BJ (cell line): ENCODE data around the gene KRT82. TPM values are rescaled to one million over a fixed set of nuclear protein-coding genes. Genes with fewer than 3 reads are reported as not detected.

Experiments used
- CTCF ChIA-PET: fragments of 350-600 bp; formaldehyde crosslinking; extraction: SDS; loops from one replicate; lab custom pipeline; 2021; ENCODE audit warnings: antibody characterized with exemption, inconsistent platforms; lab: Yijun Ruan, JAX
- POLR2A ChIA-PET: fragments of 300-600 bp; sonication (Branson Sonifier 250); formaldehyde crosslinking; extraction: SDS; loops from one replicate; lab custom pipeline; 2021; ENCODE audit warnings: antibody characterized with exemption; lab: Charles Lee
- DNase-seq: peaks from one replicate; pipeline ENCODE4 v3.0.0-alpha.2; 2011; ENCODE audit warnings: low read depth
- H3K27me3 ChIP-seq: 2 replicates; pipeline ENCODE4 v1.6.0; 2011; ENCODE audit warnings: low read length; ENCODE audit not compliant: control insufficient read depth, insufficient read depth
- H3K36me3 ChIP-seq: 2 replicates; pipeline ENCODE4 v1.5.1; 2011; ENCODE audit warnings: low read length; ENCODE audit not compliant: control insufficient read depth, insufficient read depth
- H3K4me3 ChIP-seq: 2 replicates; pipeline ENCODE4 v1.5.1; 2011; ENCODE audit warnings: low read depth, mild to moderate bottlenecking, control low read depth, low read length
- polyA plus RNA-seq: library from polyadenylated mRNA; depleted of rRNA; stranded (reverse); fragments of >200 nt; gene quantifications from 2 replicates; pipeline ENCODE4 v1.2.3, GENCODE V29; 2011
- TF ChIP-seq, protein P1 (sequence below): IDR thresholded peaks from 2 replicates; pipeline ENCODE4 v1.5.1; 2011; ENCODE audit warnings: low read depth, mild to moderate bottlenecking, control low read depth, inconsistent platforms, low read length, moderate library complexity; ENCODE audit not compliant: insufficient read depth

KRT82 gene
- polyA plus RNA-seq, 1 experiment, result not detected

DNA sequence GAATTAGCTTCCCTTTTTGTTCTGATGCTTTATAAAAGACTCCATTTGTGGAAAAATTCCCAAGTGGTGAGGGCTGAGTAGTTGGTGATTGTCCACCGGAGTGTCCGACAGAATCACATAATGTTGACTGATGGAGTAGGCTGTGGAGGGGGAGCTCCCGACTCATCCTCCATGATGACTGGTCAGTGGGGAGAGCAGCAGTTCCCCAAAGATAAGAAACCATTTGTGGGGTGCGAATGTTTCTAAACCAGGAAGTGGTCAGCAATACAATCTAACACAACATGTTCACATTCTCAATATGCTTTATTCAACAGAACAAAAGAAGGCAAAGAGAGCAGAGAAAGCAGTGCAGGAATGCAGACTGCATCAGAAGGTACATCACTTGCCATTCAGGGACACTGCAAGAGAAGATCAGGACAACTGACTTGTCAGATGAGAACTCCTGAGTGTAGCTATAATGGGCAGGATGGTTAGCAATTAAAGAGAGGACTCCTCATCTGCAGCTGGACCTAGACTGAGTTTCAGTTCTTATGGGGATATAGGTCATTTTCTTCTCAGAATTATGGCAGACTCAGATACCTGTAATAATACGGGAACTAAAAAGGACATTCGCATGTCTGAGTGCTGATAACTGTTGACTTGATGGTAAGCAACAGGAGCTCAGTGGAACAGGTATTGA, 40.4 kb upstream of the KRT82 start:
- ChIA-PET CTCF (interaction anchor here (0.6 kb wide), 1 partner anchor 509 kb away, joined by 3 read pairs; no protein-coding TSS in a partner anchor), POLR2A (interaction anchor here (0.6 kb wide), 1 partner anchor 12 kb away, joined by 5 read pairs; no protein-coding TSS in a partner anchor)
- Histone ChIP-seq H3K27me3 (peaks cover 3% of the 10 kb centered on the region; the same call in 1 of the 2 replicates), H3K4me3 (no peak overlapping the region), H3K36me3 (no peaks in the 10 kb centered on the region)
- no peak for DNase-seq
- TF ChIP-seq, protein P1, sequence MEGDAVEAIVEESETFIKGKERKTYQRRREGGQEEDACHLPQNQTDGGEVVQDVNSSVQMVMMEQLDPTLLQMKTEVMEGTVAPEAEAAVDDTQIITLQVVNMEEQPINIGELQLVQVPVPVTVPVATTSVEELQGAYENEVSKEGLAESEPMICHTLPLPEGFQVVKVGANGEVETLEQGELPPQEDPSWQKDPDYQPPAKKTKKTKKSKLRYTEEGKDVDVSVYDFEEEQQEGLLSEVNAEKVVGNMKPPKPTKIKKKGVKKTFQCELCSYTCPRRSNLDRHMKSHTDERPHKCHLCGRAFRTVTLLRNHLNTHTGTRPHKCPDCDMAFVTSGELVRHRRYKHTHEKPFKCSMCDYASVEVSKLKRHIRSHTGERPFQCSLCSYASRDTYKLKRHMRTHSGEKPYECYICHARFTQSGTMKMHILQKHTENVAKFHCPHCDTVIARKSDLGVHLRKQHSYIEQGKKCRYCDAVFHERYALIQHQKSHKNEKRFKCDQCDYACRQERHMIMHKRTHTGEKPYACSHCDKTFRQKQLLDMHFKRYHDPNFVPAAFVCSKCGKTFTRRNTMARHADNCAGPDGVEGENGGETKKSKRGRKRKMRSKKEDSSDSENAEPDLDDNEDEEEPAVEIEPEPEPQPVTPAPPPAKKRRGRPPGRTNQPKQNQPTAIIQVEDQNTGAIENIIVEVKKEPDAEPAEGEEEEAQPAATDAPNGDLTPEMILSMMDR, result no peak

DNA sequence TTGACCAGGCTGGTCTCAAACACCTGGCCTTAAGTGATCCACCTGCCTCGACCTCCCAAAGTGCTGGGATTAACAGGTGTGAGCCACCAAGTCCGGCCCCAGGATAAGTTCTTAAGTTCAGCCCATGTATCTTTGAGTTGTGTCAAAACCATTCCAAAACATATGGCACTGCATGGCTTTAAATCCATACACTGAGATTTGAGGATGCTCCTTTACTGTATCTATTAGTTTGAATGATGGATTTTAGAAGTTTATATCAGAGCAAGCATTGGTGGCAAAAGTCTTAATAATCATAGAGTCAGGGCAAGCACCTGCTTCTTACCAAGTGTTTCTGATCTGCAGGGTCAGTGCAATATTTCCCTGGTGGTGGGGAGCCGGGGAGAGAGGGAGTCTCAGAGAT, 39.7 kb upstream of the KRT82 start:
- Histone ChIP-seq H3K36me3 (no peaks in the 10 kb centered on the region), H3K27me3 (peaks cover 3% of the 10 kb centered on the region; the same call in 1 of the 2 replicates), H3K4me3 (no peak overlapping the region)
- CTCF ChIA-PET, result no interaction called here
- TF ChIP-seq, protein P1, result no peak
- POLR2A ChIA-PET, result no interaction called here
- no peak for DNase-seq

DNA sequence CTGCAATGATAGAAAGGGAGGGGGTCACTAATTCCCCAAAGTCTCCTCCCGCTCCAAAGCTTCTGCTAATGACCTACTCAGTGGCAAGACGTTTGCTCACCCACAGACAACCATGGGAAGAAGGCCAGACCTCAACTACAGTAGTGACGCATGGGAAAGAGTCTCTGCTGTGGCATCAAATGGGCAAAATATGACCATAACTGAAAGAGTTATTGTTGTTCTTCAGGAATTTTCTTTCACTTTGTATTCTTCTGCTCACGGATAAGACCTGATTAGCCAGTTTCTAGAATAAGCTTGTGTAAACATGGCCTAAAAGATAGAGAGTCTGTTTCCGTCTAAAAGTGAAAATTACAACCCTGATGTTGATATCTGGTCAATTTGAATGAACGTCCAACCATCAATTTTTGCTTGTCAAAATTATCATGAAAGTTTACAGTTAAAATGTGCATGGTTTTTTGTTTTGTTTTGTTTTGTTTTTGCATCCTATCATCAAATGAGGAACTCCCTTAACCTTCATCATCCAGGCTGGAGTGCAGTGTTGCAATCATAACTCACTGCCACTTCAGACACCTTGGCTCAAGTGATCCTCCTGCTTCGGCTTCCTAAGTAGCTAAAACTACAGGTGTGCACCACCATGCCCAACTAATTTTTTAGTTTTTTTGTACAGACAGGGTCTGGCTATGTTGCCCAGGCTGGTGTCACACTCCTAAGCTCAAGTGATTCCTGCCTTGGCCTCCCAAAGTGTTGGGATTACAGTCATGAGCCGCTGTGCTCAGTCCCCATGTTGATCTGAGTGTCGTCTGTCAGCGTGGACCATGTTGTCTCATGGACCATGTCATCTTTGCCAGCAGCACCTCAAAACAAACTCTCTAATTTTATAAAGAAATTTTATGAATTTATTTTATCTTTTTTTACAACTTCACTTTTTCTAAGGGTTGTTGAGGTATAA, 38.8 kb upstream of the KRT82 start:
- H3K27me3 ChIP-seq, result peaks cover 3% of the 10 kb centered on the region; the same call in 1 of the 2 replicates
- POLR2A ChIA-PET, result no interaction called here
- no peak overlapping the region for H3K4me3 ChIP-seq
- CTCF ChIA-PET, result interaction anchor here (1.3 kb wide), 1 partner anchor 7 kb away, joined by 4 read pairs; the partner anchor contains the start of gene KRT6B
- DNase-seq, result no peak
- TF ChIP-seq, protein P1, result no peak
- no peaks in the 10 kb centered on the region for H3K36me3 ChIP-seq

DNA sequence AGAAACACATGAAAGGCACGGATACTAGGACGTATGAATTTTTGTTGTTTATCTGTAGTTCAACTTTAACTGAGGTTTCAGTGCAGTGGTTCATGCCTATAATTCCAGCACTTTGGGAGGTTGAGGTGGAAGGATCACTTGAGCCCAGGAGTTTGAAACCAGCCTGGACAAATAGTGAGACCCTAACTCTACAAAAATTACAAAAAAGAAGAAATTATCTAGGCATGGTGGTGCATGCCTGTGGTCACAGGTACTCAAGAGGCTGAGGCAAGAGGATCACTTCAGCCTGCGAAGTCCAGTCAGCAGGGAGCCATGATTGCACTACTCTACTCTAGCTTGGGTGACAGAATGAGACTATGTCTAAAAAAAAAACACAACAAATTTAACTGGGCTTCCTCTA, 37.8 kb upstream of the KRT82 start:
- TF ChIP-seq, protein P1, result no peak
- DNase-seq, result no peak
- Histone ChIP-seq H3K36me3 (no peaks in the 10 kb centered on the region), H3K27me3 (peaks cover 3% of the 10 kb centered on the region; the same call in 1 of the 2 replicates), H3K4me3 (no peak overlapping the region)
- ChIA-PET POLR2A (no interaction called here), CTCF (interaction anchor here (1.0 to 1.3 kb wide), 2 partner anchors 8 to 116 kb away, joined by 3 to 4 read pairs; partner anchors contain the start of gene KRT6B)
